SK-N-MC (cell line): ENCODE measurements around the gene RASL12.

Source experiments
- DNase-seq: peaks from one replicate; pipeline ENCODE4 v3.0.0-alpha.2; 2011; ENCODE audit warnings: low read depth, low spot score
- H3K27ac ChIP-seq: fragments of 200-600 bp; sonication (generic); 2 replicates; pipeline ENCODE4 v1.5.1; 2016; ENCODE audit warnings: mixed run types
- H3K36me3 ChIP-seq: fragments of 200-600 bp; sonication (generic); 2 replicates; pipeline ENCODE4 v1.6.1; 2017; ENCODE audit warnings: antibody characterized with exemption, low read length, mixed read lengths; ENCODE audit not compliant: insufficient read depth
- H3K4me3 ChIP-seq: fragments of 200-600 bp; sonication (generic); 2 replicates; pipeline ENCODE4 v1.5.1; 2016
- H3K9ac ChIP-seq: fragments of 200-600 bp; sonication (generic); 2 replicates; pipeline ENCODE4 v1.8.0; 2017; ENCODE audit warnings: mixed run types, mixed read lengths; ENCODE audit not compliant: insufficient read length
- H3K9me3 ChIP-seq: fragments of 200-600 bp; sonication (generic); 2 replicates; pipeline ENCODE4 v1.6.1; 2017; ENCODE audit warnings: low read depth, mild to moderate bottlenecking, antibody characterized with exemption, low read length, moderate library complexity, mixed read lengths
- EZH2 ChIP-seq: fragments of 200-600 bp; sonication (generic); IDR thresholded peaks from one replicate; pipeline ENCODE4 v1.6.1; 2017; ENCODE audit warnings: antibody characterized with exemption
- FOXP2 ChIP-seq: optimal IDR thresholded peaks from 2 replicates; pipeline ENCODE3; 2011; ENCODE audit warnings: mild to moderate bottlenecking, moderate library complexity; ENCODE audit not compliant: insufficient read depth; ENCODE audit errors: extremely low read length, control extremely low read depth
- POLR2AphosphoS5 ChIP-seq: IDR thresholded peaks from 2 replicates; pipeline ENCODE4 v1.6.1; 2012; ENCODE audit warnings: mild to moderate bottlenecking, low read depth, low read length, borderline replicate concordance

The RASL12 gene

GRCh38 chr15:65087411-65087810, 19.6 kb upstream of the RASL12 start:
- Histone ChIP-seq H3K4me3 (no peak overlapping the region), H3K9me3 (no peaks in the 10 kb centered on the region), H3K9ac (no peak overlapping the region), H3K36me3 (no peaks in the 10 kb centered on the region), H3K27ac (no peak overlapping the region)
- no peak for DNase-seq
- TF ChIP-seq POLR2AphosphoS5, result no peak

GRCh38 chr15:65086680-65087111, 18.9 kb upstream of the RASL12 start:
- Histone ChIP-seq H3K36me3 (no peaks in the 10 kb centered on the region), H3K27ac (no peak overlapping the region), H3K9me3 (no peaks in the 10 kb centered on the region), H3K9ac (no peak overlapping the region), H3K4me3 (no peak overlapping the region)
- DNase-seq, result no peak
- TF ChIP-seq EZH2, result no peak
- no peak for TF ChIP-seq FOXP2
- no peak for TF ChIP-seq POLR2AphosphoS5

GRCh38 chr15:65085990-65086679, 18.3 kb upstream of the RASL12 start:
- H3K9me3 ChIP-seq, result no peaks in the 10 kb centered on the region
- TF ChIP-seq EZH2 (no peak), FOXP2 (no peak), POLR2AphosphoS5 (no peak)
- no peaks in the 10 kb centered on the region for H3K36me3 ChIP-seq
- H3K27ac ChIP-seq, result no peak overlapping the region
- no peak overlapping the region for H3K4me3 ChIP-seq
- DNase-seq, result no peak
- H3K9ac ChIP-seq, result no peak overlapping the region

- Histone ChIP-seq H3K9me3 (no peaks in the 10 kb centered on the region), H3K4me3 (no peak overlapping the region), H3K36me3 (no peaks in the 10 kb centered on the region), H3K9ac (no peak overlapping the region), H3K27ac (no peak overlapping the region)
- DNase-seq, result no peak
- TF ChIP-seq EZH2 (no peak), POLR2AphosphoS5 (no peak), FOXP2 (no peak)
Measured at GRCh38 chr15:65085207-65085753, 17.5 kb upstream of the RASL12 start.

GRCh38 chr15:65084500-65085206, 16.9 kb upstream of the RASL12 start:
- H3K27ac ChIP-seq, result no peak overlapping the region

GRCh38 chr15:65083262-65083701, 15.5 kb upstream of the RASL12 start:
- no peaks in the 10 kb centered on the region for H3K9me3 ChIP-seq
- no peak overlapping the region for H3K27ac ChIP-seq
- no peaks in the 10 kb centered on the region for H3K36me3 ChIP-seq
- DNase-seq, result no peak
- H3K9ac ChIP-seq, result no peak overlapping the region
- H3K4me3 ChIP-seq, result no peak overlapping the region
- TF ChIP-seq POLR2AphosphoS5, result no peak
- TF ChIP-seq FOXP2, result no peak
- TF ChIP-seq EZH2, result no peak

More at GRCh38 chr15:65084500-65085206, 16.9 kb upstream of the RASL12 start:
- H3K4me3 ChIP-seq, result no peak overlapping the region
- no peaks in the 10 kb centered on the region for H3K9me3 ChIP-seq
- H3K9ac ChIP-seq, result no peak overlapping the region
- no peak for TF ChIP-seq FOXP2
- TF ChIP-seq POLR2AphosphoS5, result no peak
- TF ChIP-seq EZH2, result no peak
- H3K36me3 ChIP-seq, result no peaks in the 10 kb centered on the region
- DNase-seq, result no peak

- TF ChIP-seq POLR2AphosphoS5 (no peak), FOXP2 (no peak), EZH2 (no peak)
- no peak for DNase-seq
- no peak overlapping the region for H3K4me3 ChIP-seq
- H3K36me3 ChIP-seq, result no peaks in the 10 kb centered on the region
- H3K27ac ChIP-seq, result no peak overlapping the region
- no peaks in the 10 kb centered on the region for H3K9me3 ChIP-seq
- no peak overlapping the region for H3K9ac ChIP-seq
Measured at GRCh38 chr15:65082303-65082953, 14.6 kb upstream of the RASL12 start.

GRCh38 chr15:65081758-65082157, 14.0 kb upstream of the RASL12 start:
- no peak for TF ChIP-seq FOXP2
- no peak for TF ChIP-seq POLR2AphosphoS5
- TF ChIP-seq EZH2, result no peak
- Histone ChIP-seq H3K9ac (no peak overlapping the region), H3K9me3 (no peaks in the 10 kb centered on the region), H3K27ac (no peak overlapping the region), H3K36me3 (no peaks in the 10 kb centered on the region), H3K4me3 (no peak overlapping the region)
- DNase-seq, result no peak

GRCh38 chr15:65081270-65081669, 13.5 kb upstream of the RASL12 start:
- TF ChIP-seq EZH2 (no peak), FOXP2 (no peak), POLR2AphosphoS5 (no peak)
- no peak overlapping the region for H3K9ac ChIP-seq
- no peak overlapping the region for H3K27ac ChIP-seq
- no peaks in the 10 kb centered on the region for H3K36me3 ChIP-seq
- no peak for DNase-seq
- no peak overlapping the region for H3K4me3 ChIP-seq
- no peaks in the 10 kb centered on the region for H3K9me3 ChIP-seq
